ENCODE data around the gene BLCAP. TPM values are rescaled to one million over a fixed set of nuclear protein-coding genes. Genes with fewer than 3 reads are reported as not detected.

Gene BLCAP
- total RNA-seq, 3 donors from 2014 or later (not counting 1 experiment from before 2014, with no cell fraction given) = 60.4 to 80.1 (median 77.9) TPM

DNA sequence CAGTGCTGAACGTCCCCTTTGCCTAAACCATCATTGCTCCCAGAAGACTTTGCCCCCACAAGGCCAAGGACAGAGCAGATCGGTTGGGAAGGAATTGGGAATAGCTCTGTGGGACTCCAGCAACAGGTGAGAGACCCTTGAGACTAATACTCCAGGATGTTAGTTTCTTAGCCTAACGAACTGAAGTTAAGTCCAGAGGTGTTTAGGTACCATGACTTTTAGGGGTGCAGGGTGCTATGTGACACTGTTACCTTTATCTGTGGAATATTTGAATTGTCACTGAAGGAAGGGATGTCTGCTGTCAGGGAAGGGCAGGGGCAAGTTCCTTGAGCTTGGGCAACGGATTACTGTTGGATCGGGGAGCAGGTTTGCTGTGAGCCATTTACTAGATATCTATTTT is 1.9 kb downstream of the BLCAP start:
- Mint-ChIP-seq H3K36me3 (no peaks in the 10 kb centered on the region), H3K4me3 (peak overlapping the region; percentile 56), H3K9me3 (no peaks in the 10 kb centered on the region), H3K27ac (peak overlapping the region; percentile 75 to 99), H3K4me1 (peaks cover 58 to 73% of the 10 kb centered on the region in 2 donors), H3K27me3 (ENCODE audit: low read depth in 2 of 2) (peaks cover 0 to 7% of the 10 kb centered on the region in 2 donors)
- Histone ChIP-seq H3K27ac (ENCODE audit: low read length) (no peak overlapping the region), H3K4me3 (ENCODE audit: low read length) (no peak overlapping the region), H3K4me1 (ENCODE audit: control insufficient read depth, insufficient read depth, low read length) (peaks cover 48% of the 10 kb centered on the region), H3K27me3 (ENCODE audit: control insufficient read depth, insufficient read depth, low read length) (no peaks in the 10 kb centered on the region), H3K36me3 (ENCODE audit: control insufficient read depth, insufficient read depth, low read length) (no peaks in the 10 kb centered on the region), H3K9me3 (ENCODE audit: control insufficient read depth, insufficient read depth, low read length) (no peaks in the 10 kb centered on the region)
- no peak for DNase-seq
- intact Hi-C loops (cut with micrococcal nuclease) = loop anchor here (2.0 to 10.0 kb wide), 3 partner anchors 349 to 1061 kb away; partner anchors contain the start of genes MROH8 and RPN2
- 88% methylated on average over 4 of the region's 5 CpGs for WGBS (ENCODE audit: insufficient coverage)
- TF ChIP-seq, protein P1, sequence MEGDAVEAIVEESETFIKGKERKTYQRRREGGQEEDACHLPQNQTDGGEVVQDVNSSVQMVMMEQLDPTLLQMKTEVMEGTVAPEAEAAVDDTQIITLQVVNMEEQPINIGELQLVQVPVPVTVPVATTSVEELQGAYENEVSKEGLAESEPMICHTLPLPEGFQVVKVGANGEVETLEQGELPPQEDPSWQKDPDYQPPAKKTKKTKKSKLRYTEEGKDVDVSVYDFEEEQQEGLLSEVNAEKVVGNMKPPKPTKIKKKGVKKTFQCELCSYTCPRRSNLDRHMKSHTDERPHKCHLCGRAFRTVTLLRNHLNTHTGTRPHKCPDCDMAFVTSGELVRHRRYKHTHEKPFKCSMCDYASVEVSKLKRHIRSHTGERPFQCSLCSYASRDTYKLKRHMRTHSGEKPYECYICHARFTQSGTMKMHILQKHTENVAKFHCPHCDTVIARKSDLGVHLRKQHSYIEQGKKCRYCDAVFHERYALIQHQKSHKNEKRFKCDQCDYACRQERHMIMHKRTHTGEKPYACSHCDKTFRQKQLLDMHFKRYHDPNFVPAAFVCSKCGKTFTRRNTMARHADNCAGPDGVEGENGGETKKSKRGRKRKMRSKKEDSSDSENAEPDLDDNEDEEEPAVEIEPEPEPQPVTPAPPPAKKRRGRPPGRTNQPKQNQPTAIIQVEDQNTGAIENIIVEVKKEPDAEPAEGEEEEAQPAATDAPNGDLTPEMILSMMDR (IDR thresholded peaks at IDR 0.05) = no peak
- no peak for ATAC-seq

DNA sequence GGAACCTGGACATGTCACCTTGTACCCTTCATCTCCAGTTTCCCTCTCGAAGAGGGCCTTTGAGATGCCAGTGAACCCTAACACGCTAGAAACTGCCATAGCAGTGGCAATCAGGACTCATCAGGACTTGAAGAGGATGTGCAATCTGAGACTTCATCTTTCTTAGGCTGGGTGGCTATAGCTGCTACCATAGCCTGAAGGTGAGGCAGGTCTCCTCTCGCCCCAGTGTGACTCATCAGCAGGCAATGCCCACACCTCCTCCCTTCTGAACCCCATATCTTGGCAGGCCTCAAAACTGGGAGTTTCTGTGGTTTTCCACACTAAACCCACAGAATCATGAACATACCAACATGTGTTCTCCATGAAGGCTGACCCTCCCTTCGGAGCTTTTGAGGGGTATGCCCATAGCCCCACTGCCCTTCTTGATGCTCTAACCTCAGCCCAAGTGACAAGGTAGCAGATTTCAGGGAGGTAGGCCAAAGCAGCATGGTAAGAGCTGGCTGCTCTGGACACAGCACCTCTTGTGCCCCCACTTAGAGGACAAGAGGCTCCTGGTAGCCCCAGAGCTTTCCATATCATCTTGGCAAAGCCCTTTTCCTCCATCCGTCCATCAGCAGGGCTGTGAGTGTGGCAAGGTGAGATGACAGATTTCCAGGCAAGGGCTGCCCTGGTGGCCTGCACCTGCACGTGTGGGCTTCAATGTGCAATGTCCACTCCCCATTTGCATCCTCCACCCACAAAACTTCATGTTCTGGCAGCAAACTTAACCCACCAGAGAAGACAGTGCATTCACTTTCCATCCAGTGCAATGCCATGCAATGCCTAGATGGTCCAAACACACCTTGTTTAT is 2.6 kb downstream of the BLCAP start:
- peaks cover 65 to 80% of the 10 kb centered on the region in 2 donors for H3K4me1 Mint-ChIP-seq
- DNase-seq = peak in 1 of 2 donors; percentile 43
- Histone ChIP-seq H3K27me3 (ENCODE audit: control insufficient read depth, insufficient read depth, low read length) (no peaks in the 10 kb centered on the region), H3K4me1 (ENCODE audit: control insufficient read depth, insufficient read depth, low read length) (peaks cover 50% of the 10 kb centered on the region), H3K9me3 (ENCODE audit: control insufficient read depth, insufficient read depth, low read length) (no peaks in the 10 kb centered on the region), H3K36me3 (ENCODE audit: control insufficient read depth, insufficient read depth, low read length) (no peaks in the 10 kb centered on the region), H3K4me3 (ENCODE audit: low read length) (no peak overlapping the region), H3K27ac (ENCODE audit: low read length) (no peak overlapping the region)
- H3K27me3 Mint-ChIP-seq (ENCODE audit: low read depth in 2 of 2) = peaks cover 0 to 7% of the 10 kb centered on the region in 2 donors
- no peaks in the 10 kb centered on the region for H3K9me3 Mint-ChIP-seq
- ATAC-seq = peak in 1 of 3 donors; percentile 21
- 44% methylated on average over 6 of the region's 6 CpGs for WGBS (ENCODE audit: insufficient coverage)
- TF ChIP-seq, protein P1 (IDR thresholded peaks at IDR 0.05) = no peak
- intact Hi-C loops (cut with micrococcal nuclease) = loop anchor here (5.0 to 10.0 kb wide), 2 partner anchors 348 to 1060 kb away; partner anchors contain the start of genes MROH8 and RPN2
- peak overlapping the region; percentile 56 for H3K4me3 Mint-ChIP-seq
- peak overlapping the region; percentile 75 to 99 for H3K27ac Mint-ChIP-seq
- no peaks in the 10 kb centered on the region for H3K36me3 Mint-ChIP-seq

DNA sequence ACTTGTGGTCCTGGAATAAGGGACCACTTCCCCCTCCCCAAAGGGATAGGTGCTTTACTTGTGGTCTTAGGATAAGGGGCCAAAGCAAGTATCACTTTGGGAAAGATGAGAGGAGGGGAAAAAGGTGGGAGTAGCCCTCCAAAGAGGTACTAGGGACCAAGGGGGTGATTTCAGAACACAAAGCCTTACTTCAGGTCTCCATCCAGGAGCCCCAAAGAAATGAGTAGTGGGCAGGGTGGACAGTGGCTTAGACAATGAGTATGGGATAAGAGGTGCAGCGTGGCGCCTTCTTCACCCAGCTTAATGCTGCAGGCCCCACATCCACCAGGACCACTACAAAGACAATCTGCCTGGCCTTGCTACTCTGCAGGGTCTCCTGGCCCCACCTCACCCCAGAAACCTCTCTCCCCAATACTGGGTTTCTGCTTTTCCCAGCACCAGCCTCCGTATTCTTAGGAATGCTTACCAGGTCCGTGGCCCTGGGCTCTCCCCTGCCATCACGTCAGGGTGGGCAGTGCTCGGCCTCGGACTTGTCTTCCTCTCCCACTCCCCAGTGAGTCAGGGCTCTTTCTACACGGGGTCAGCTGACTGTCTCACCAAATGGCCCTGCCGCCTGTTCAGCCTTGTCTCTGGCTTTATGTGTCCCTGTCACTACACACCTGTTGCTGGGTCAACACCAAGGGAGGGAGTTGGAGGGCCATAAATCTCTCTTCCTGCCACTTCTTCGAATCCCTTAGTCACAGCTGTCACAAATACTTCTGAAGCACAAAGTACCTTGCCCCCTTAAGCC is 3.6 kb downstream of the BLCAP start:
- ATAC-seq (no peak), DNase-seq (no peak)
- H3K36me3 Mint-ChIP-seq = no peaks in the 10 kb centered on the region
- peaks cover 65 to 83% of the 10 kb centered on the region in 2 donors for H3K4me1 Mint-ChIP-seq
- peak overlapping the region; percentile 75 to 99 for H3K27ac Mint-ChIP-seq
- no peak overlapping the region for H3K4me3 Mint-ChIP-seq
- H3K4me1 ChIP-seq (ENCODE audit: control insufficient read depth, insufficient read depth, low read length) = peaks cover 50% of the 10 kb centered on the region
- no peaks in the 10 kb centered on the region for H3K9me3 ChIP-seq (ENCODE audit: control insufficient read depth, insufficient read depth, low read length)
- intact Hi-C loops (cut with micrococcal nuclease) = loop anchor here (10.0 kb wide), 1 partner anchor 1059 kb away; no protein-coding TSS in a partner anchor
- 86% methylated on average over 10 of the region's 10 CpGs for whole genome bisulfite sequencing (ENCODE audit: insufficient coverage)
- H3K27me3 ChIP-seq (ENCODE audit: control insufficient read depth, insufficient read depth, low read length) = no peaks in the 10 kb centered on the region
- H3K27me3 Mint-ChIP-seq (ENCODE audit: low read depth in 2 of 2) = peaks cover 0 to 7% of the 10 kb centered on the region in 2 donors
- TF ChIP-seq, protein P1 (IDR thresholded peaks at IDR 0.05) = no peak
- no peak overlapping the region for H3K27ac ChIP-seq (ENCODE audit: low read length)
- H3K36me3 ChIP-seq (ENCODE audit: control insufficient read depth, insufficient read depth, low read length) = no peaks in the 10 kb centered on the region
- H3K9me3 Mint-ChIP-seq = no peaks in the 10 kb centered on the region
- H3K4me3 ChIP-seq (ENCODE audit: low read length) = no peak overlapping the region

Data from natural killer cell (primary cell).